Left renal pelvis (tissue), 4 donors: Measurements from ENCODE around the gene FBXO40. TPM values are rescaled to one million over a fixed set of nuclear protein-coding genes. Genes with fewer than 3 reads are reported as not detected.
"Not testable (repeated sequence)": the region's sequence is repeated elsewhere in the genome, so short reads cannot be mapped to it uniquely, and the experiment has no call there.

Experiments used
- DNase-seq, 4 donors: peaks; one replicate each; pipeline ENCODE4 v3.0.0-alpha.2; 2013; ENCODE audit warnings: low read depth in 4 of 4, low spot score in 3 of 4
- polyA plus RNA-seq, 4 donors: library from polyadenylated mRNA; unstranded; fragments of 120-200 nt; gene quantifications; one replicate each; pipeline ENCODE4 v1.2.1, GENCODE V29; 2013; ENCODE audit not compliant: insufficient read length in 4 of 4

Gene FBXO40, protein sequence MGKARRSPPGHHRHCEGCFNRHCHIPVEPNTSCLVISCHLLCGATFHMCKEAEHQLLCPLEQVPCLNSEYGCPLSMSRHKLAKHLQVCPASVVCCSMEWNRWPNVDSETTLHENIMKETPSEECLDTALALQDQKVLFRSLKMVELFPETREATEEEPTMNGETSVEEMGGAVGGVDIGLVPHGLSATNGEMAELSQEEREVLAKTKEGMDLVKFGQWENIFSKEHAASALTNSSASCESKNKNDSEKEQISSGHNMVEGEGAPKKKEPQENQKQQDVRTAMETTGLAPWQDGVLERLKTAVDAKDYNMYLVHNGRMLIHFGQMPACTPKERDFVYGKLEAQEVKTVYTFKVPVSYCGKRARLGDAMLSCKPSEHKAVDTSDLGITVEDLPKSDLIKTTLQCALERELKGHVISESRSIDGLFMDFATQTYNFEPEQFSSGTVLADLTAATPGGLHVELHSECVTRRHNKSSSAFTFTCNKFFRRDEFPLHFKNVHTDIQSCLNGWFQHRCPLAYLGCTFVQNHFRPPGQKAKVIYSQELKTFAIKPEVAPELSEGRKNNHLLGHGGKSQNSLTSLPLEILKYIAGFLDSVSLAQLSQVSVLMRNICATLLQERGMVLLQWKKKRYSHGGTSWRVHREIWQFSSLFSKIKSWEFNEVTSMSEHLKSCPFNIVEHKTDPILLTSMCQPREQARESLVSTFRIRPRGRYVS
- under 1 TPM in 2 of 4 donors, not detected in 2; 0.03 to 0.04 TPM for polyA plus RNA-seq

DNA sequence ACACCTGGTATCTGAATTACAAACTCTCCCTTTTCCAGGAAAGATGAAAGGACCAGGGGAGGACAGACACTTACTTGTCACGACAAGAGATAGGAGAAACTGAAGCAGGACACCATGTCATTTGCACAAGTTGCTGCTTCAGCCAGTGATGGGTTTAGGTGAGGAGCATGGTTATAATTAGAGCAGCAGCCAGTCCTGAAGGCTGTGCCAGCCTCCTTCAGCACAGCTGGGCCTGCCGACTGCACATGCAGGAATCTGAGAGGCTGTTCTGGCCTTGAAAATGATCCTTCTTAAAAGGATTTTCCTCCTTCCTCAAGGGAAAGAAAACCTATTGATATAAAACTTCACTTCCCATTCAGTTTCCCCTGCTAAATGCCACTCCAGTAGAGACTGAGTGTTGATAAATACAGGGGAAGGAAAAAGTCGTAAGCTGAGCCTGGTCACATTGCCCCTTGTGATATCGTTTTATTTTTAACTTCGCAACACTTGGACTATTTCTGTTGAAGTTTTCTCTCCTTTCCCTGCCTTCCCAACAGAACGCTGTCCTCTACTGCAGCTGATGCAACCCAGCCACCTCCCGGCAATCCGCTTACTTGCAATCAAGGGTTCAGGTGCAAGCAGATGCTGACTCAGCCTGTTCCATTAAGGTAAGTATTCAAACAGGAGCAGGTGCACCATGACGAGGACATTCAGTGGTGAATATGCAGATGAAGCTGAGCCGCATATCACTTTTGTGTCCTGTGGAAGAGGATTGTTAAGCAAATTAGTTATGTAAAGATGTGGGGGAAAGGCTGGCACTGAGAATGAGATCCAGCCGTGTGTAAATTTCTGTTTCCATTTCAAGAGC lies at the start of gene FBXO40:
FBXO40 (plus strand) TSS at position 524 of the 847 bp plus-strand sequence. CDS start 27,197 bp downstream, outside the sequence.
- no peak for DNase-seq

DNA sequence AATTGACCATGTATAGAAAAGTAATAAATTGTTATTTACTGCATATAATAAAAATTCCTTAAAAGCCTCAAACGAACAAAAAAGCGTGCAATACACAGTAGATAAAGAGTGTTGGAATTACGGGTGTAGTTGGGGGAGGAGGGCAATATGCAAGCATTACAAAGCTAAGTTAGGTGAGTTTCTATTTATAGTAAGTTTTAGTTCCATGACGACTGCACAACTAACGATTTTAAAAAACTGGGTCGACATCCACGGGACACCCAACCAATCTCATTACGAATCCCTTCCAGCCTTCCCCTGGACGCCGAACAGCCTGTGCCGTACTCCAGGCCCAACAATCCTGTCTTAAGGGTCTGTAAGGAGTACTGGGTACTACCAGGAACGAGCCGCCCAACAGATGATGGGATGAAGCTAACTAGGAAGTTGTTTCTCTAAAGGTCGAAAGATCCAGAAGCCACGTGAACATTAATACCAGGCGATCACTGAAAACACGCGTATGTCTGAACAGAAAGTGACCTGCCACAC lies 48.1 kb upstream of the FBXO40 start:
- DNase-seq: no peak

DNA sequence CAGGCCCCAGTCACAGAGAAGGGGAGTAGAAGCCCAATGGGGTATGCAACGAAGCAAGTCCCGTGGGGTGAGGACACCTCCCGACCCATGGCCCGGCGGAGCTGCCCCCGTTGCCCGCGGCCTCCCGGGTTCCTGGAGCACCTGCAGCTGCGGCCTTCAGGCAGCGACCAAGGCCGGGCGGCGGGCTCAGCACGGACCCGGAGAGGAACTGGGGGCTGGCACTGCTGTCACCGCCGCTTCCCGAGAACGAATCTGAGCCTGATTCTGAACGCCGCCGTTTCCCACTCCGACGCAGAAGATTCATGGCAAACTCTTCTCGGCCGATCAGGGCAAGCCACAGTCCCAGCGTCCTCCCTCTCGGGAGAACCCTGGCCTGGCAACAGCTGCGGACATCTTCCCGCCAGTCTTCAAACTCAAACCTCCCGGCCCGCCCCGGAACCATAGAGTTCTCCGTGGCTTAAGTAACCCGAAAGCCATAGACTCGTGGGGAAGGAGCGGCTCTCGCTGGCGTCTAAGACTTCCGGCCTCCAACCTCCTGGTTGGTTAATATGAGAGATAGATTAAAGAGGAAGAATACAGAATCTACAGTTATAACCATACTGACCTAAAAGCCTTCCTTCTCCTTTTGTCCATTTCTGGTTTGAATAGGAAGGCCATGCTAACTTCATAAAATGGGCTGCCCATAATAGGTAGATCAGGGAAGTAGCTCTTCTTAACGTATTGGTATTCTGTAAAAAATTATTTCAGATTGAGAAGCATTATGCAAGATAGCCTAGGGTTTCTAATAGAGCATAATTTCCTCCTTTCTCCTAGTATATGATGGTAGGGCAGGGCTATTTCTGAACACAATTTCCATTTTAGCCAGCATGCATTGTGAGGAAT lies 47.4 kb upstream of the FBXO40 start, which contains the start of gene POLQ:
POLQ (minus strand) TSS at position 415 of the 882 bp plus-strand sequence; CDS start at position 304, 111 bp downstream.
- peak; percentile 78 to 91 (median 86) for DNase-seq

DNA sequence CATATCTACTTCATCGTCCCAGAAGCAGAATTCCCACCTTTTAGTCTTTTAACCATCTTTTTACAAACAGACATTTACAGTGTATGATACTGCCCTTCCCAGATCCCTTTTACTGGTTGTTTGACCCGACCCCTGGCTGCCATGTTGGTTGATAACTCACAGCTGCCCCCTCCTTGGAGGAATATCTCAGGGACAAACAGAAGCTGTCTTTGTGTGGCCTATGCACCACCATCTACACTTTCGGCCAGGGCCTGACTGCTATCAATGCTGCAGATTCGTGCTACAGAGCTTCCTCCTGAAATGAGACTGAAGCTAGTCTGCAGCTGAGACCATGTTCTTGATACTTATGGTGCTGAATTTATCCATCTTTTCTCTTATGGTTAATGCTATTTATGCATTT lies 40.8 kb upstream of the FBXO40 start:
- DNase-seq: no peak

DNA sequence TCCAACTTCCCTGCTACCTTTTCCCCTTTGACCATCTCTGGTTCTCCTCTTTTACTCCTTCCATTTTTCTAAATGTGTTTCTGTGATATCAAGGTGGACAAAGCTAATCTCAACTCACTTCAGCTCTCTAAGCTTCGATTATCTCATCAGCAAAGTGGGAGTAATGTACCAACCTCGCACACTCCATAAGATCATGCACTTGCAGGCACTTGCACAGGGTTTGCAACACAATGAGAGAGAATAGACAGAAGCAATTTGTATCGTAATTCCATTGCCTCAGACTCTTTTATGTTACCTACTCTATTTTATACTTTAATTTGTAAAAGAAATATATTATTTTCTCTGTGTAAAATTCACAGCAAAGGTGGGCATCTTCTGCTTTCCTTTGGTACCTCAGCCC lies 40.4 kb upstream of the FBXO40 start:
- DNase-seq: no peak

DNA sequence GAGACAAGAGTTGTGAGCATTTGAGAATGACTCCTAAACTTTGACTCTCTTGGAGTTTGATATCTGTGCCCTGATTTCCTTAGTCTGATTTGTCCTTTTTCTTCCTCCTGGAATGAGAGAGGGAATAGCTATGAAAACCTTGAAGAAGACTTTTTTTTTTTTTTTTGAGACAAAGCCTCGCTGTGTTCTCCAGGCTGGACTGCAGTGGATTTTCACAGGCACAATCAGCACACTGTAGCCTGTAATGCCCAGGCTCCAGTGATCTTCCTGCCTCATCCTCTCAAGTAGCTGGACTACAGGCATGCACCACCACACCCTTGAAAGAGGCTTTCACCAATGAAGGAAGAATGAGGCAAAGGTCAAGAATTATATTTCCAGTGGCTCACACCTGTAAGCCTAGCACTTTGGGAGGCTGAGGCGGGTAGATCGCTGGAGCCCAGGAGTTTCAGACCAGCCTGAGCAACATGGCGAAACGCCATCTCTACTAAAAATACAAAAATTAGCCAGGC lies 35.7 kb upstream of the FBXO40 start:
- DNase-seq: no peak

DNA sequence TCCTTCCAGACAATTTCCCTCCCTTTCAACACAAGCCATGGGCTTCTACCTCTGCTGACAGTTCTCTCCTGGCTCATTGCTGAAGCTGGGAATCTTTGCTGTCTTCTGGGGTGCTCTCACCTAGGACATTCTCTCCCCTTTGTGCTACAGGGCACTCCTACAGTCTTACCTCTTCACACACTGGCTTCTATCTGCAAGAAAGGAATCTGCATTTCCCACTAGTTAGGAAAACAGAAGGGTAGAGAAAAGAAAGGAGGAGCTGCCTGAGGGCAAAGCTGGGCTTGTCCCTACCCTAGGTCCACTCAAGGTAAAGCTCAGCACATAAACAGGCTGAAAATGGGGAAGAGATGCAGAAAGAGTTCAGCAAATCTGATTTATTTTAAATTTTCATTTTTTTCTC lies 31.0 kb upstream of the FBXO40 start:
- DNase-seq: no peak

DNA sequence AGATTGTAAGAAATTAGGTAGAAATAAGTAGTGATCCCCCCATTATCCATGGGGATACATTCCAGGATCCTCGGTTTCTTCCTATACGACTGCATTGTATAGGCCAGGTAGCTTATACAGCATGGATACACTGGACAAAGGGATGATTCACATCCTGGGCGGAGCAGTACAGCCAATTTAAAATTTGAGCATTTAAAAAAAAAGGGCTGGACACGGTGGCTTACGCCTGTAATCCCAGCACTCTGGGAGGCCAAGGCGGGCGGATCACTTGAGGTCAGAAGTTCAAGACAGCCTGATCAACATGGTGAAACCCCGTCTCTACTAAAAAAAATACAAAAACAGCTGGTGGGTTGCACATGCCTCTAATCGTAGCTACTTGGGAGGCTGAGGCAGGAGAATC lies 26.4 kb upstream of the FBXO40 start:
- no peak for DNase-seq

DNA sequence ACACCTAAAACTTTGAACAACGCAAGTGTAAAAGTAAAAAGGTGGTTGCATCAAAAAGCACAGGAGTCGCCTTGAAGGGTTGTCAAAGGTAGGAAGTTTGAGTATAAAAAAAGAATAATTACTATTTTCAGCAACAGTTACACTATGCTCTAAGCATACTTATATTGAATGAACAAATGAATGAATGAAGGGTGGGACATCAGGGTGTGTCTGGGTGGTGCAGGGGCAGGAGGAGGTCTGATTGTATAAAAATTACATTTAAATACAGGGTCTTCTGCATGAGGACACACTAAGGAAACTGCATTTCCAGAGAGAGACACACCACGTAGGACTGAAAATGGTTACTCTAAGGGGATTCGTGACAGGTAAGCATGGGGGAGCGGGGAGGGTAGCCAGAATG lies 25.5 kb upstream of the FBXO40 start, which contains the start of gene ARGFX:
ARGFX (plus strand) TSS at position 301 of the 400 bp plus-strand sequence. CDS start 2,765 bp downstream, outside the sequence.
- DNase-seq: no peak

DNA sequence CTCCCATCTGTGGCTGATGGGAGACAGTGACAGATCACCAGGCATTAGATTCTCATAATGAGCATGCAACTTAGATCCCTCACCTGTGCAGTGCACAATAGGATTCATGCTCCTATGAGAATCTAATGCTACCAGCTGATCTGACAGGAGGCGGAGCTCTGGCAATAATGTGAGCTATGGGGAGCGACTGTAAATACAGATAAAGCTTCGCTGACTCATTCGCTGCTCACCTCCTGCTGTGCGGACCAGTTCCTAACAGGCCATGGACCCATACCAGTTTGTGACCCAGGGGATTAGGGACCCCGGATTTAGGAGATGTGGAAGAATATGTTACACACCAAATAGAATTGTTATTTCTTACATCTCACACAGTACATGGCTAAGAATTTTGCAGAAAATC lies 18.7 kb upstream of the FBXO40 start:
- no peak for DNase-seq

DNA sequence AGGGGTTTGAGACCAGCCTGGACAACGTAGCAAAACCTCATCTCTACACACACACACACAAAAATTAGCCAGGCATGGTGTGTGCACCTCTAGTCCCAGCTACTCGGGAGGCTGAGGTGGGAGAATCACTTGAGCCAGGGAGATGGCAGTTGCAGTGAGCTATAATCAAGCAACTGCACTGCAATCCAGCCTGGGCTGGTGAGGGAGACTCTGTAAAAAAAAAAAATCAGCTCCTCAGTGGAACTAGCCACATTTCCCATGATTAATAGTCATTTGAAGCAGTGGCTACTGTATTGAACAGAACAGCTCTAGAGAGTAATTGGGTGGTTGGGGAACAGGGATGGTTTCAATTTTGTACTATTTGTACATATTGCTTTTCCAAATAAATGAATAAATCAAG lies 11.5 kb upstream of the FBXO40 start:
- DNase-seq: no peak

DNA sequence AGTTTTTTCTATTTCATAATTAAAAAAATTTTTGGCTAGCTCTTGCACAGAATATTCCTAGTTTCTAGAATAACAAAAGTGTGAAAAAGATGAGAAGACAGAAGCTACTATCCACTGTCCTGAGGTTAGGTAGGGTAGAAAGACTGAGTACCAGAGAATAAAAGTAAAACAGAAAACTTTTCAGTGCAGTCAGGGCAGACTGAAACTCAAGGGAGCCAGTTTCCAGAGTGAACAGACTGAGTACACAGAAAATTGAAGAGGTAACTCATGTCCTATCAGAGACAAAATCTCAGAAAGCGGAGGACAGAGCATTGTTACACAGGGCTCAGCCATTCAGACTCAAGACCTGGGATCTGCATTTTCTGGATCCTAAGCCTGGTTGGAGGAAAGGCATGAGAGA lies 8.8 kb upstream of the FBXO40 start:
- no peak for DNase-seq

DNA sequence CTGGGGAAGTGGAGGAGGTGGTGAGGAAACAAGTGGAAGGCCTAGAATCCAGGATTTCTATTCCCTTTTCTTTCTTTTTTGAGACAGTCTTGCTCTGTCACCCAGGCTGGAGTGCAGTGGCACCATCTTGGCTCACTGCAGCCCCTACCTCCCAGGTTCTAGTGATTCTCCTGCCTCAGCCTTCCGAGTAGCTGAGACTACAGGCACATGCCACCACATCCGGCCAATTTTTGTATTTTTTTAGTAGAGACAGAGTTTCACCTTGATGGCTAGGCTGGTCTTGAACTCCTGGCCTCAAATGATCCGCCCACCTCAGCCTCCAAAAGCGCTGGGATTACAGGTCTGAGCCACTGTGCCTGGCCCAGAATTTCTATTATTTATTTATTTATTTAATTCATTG lies 627 bp downstream of the FBXO40 start:
- DNase-seq: not testable (repeated sequence)

DNA sequence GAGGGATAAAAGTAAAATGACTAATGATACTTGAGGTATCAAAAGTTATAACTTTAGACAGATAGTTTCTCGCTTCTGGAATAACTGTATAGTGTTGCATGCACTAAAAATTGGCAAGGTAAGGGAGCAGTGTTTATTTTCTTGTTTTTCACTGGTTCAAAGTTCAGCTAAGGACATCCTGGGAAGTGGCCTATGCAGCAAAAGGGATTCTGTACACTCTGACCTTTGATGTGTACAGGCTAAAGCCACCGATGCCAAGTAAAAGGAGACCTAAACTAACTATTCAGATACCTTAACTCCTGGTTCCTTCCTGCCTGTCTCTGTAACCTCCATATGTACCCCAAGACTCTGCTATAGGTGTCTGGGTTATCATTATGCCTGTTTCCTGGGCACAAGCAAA lies 1.7 kb downstream of the FBXO40 start:
- no peak for DNase-seq

DNA sequence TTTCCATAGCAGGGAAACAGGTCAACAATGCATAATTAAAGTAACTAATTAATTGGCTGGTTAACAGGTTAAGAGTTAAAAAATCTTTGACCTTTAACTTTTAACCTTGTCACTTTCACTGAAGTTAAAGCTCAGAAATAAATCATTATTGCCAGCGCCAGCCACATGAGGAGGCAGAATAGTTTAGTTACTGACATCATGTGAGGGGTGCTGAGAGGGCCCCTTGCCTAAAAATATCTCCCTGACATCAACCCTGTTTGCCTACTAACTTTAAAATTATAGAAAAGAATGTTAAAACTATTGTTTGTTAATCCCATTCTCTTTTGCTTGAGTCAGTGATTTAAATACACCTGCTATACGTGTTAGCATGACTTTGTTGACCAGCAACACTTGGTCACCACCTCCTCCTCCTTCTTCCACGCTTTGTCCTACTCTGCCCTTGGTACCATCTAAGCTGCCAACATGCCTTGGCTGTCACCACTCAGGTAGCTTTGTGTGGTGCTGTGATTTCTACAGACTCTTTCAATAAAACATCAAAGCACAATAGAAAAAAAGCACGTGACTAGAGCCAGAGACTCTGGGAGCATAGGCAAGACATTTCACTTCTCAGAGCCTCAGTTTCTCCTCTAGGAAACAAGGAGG lies 2.7 kb downstream of the FBXO40 start:
- no peak for DNase-seq

DNA sequence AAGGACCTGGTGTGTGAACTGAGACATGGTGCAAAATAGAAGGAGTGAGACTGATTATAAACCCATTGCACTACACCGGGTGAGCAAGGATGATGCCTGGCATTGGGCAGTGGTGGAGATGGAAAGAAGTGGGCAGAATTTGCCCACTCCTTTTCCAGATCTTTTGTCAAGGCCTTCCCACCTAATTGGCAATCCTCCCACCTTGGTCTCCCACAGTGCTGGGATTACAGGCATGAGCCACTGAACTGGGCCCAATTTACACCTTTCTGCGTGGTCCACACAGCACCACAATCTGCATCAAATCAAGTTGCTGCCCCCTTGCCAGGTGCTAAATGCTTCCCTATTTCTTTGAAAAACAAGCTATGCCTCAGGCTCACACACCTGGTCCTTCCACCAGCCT lies 5.4 kb downstream of the FBXO40 start:
- DNase-seq: no peak

DNA sequence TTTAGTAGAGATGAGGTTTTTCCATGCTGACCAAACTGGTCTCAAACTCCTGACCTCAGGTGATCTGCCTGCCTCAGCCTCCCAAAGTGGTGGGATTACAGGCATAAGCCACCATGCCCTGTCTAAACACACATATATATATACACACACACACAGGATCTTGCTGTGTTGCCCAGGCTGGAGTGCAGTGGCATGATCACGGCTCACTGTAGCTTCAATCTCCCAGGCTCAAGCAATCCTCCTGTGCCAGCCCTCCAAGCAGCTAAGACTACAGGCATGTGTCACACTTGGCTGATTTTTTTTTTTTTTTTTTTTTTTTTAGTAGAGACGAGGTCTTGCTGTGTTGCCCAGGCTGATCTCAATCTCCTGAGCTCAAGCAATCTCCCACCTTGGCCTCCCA lies 6.7 kb downstream of the FBXO40 start:
- DNase-seq: not testable (repeated sequence)

DNA sequence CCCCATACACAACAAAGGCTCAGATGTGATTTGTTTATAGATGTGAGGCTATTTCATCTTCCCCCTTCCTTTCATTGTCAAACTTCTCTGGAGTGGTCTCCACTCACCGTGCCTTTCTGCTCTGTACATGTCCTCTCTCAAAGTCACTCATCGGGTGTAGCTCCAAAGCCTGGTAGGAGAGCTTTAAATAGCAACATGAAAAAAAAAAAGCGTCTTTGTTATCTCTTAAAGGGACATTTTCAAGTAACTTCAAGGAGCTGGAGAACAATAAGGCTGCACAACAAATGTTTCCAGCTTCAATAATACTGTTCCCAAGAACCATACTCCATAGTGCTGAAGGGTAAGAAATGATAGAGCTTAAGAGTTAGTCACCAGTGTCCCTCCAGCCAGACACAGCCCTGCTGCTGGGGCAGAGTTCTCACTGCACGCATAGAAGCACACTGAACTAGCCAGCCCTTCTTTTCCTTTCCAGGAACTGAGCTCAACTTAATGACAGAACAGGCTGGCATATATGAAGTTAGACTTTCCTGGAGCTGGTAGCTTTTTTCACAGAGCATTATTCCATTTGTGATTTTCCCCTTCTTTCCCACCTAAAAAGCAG lies 8.1 kb downstream of the FBXO40 start:
- no peak for DNase-seq
